NCI-H128 (cell line): ENCODE measurements around the gene MYZAP.
A peak's percentile ranks its signal among the peaks of the same experiment; 100 is the strongest.

Experiments used
- DNase-seq: peaks from one replicate; lab custom pipeline; 2025; ENCODE audit not compliant: unreplicated experiment; lab: John Stamatoyannopoulos, UW

The MYZAP gene

GRCh38 chr15:57691082-57691481 is 99.4 kb downstream of the MYZAP start:
- DNase-seq: no peak

- DNase-seq: no peak
Observed at GRCh38 chr15:57692709-57693108, 101.0 kb downstream of the MYZAP start.

- no peak for DNase-seq
Observed at GRCh38 chr15:57694279-57694678, 102.6 kb downstream of the MYZAP start.

- no peak for DNase-seq
Observed at GRCh38 chr15:57696146-57696545, 104.4 kb downstream of the MYZAP start.

GRCh38 chr15:57697588-57697987 is 105.9 kb downstream of the MYZAP start:
- no peak for DNase-seq

GRCh38 chr15:57698243-57698642 is 106.5 kb downstream of the MYZAP start:
- DNase-seq: no peak

- DNase-seq: no peak
Observed at GRCh38 chr15:57698991-57699390, 107.3 kb downstream of the MYZAP start.

- no peak for DNase-seq
Observed at GRCh38 chr15:57703387-57703786, 111.7 kb downstream of the MYZAP start.

GRCh38 chr15:57704441-57704840 is 112.7 kb downstream of the MYZAP start:
- DNase-seq: no peak

- no peak for DNase-seq
Observed at GRCh38 chr15:57705746-57706404, 114.2 kb downstream of the MYZAP start.

- DNase-seq: peak; percentile 80
Observed at GRCh38 chr15:57706405-57707209, 114.9 kb downstream of the MYZAP start, which contains the start of gene POLR2M. Gene POLR2M (plus strand): TSS chr15:57706714. CDS start chr15:57706843, 129 bp downstream.

GRCh38 chr15:57708047-57708446 is 116.3 kb downstream of the MYZAP start:
- DNase-seq: no peak

- DNase-seq: no peak
Observed at GRCh38 chr15:57718309-57718708, 126.6 kb downstream of the MYZAP start.

GRCh38 chr15:57720867-57721266 is 129.2 kb downstream of the MYZAP start:
- no peak for DNase-seq

- DNase-seq: no peak
Observed at GRCh38 chr15:57726411-57726810, 134.7 kb downstream of the MYZAP start.

GRCh38 chr15:57727031-57727430 is 135.3 kb downstream of the MYZAP start:
- no peak for DNase-seq

GRCh38 chr15:57728436-57728835 is 136.7 kb downstream of the MYZAP start:
- DNase-seq: no peak

GRCh38 chr15:57730876-57731275 is 139.2 kb downstream of the MYZAP start:
- DNase-seq: no peak

- DNase-seq: no peak
Observed at GRCh38 chr15:57731530-57732103, 139.9 kb downstream of the MYZAP start.

- no peak for DNase-seq
Observed at GRCh38 chr15:57732526-57733331, 141.0 kb downstream of the MYZAP start.

GRCh38 chr15:57734860-57735259 is 143.2 kb downstream of the MYZAP start:
- DNase-seq: no peak
